ENCODE results near the gene IFITM5. TPM values are rescaled to one million over a fixed set of nuclear protein-coding genes. Genes with fewer than 3 reads are reported as not detected.

IFITM5 gene
- polyA plus RNA-seq, 4 donors: 0.18 to 0.49 (median 0.35) TPM; not detected in 1

GRCh38 chr11:297586-298405 is 1.5 kb downstream of the IFITM5 start:
- no peak for DNase-seq (ENCODE audit: low read depth in 4 of 4, low spot score in 3 of 4)

DNA sequence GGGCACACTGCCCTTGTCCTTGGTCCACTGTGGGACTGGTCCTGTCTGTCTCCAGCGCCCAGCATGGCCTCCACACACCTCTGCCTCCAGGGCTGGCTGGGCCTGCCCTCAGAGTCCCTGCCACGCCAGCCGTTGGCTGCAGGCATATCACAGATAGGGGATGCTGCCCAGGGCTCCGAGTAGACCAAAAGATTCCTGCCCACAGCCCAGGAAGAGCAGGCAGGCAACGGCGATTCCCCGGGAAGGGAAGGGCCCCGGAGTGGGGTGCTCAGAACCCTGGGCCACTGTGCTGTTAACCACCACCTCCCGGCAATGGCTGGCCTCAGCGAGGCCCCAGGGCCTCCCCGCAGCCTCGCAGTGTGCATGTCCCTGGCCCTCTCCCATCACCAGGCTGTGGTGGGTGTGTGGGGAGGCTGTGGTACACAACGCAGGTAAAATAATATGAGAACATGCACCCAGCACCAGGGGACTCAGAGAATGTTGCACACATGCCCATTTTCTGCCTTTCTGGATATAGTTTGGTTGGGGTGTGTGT is 2.2 kb downstream of the IFITM5 start:
- no peak for DNase-seq (ENCODE audit: low read depth in 4 of 4, low spot score in 3 of 4)

DNA sequence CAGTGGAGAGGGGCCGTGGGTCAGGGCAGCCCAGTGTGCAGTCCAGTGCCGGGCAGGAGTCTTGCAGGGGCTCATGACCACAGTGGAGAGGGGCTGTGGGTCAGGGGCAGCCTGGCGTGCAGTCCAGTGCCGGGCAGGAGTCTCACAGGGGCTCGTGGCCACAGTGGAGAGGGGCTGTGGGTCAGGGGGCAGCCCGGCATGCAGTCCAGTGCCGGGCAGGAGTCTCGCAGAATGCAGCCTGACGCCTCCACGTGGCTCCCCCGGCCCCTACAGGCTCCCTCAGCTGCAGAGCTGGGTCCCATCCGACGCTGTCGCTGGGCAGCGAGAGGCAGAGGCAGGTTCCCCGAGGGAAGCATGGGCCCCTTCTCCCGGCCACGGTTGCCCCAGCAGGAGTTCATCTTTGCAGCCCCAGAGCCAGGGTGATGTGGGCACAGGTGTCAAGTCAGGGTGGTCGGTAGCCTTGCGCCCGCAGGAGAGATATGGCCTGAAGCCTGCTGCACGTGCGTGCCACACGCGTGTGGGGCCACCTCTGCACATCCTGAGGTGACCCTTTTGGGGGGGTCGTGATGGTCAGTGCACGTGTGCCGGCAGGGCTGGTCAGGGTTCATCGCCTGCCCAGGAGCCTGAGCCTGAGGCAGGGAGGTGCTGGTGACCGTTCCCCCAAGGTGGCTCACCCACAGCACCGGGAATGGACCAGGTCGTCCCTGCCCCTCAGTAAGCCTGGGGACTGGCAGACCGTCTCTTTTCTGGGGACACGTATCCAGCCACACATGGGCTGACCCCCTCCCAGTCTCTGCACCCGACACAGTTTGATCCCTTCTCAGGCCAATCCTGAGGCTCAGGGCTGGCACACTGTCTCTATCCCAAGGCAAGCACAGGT is 2.9 kb downstream of the IFITM5 start:
- no peak for DNase-seq (ENCODE audit: low read depth in 4 of 4, low spot score in 3 of 4)

- DNase-seq (ENCODE audit: low read depth in 4 of 4, low spot score in 3 of 4): no peak
Measured at GRCh38 chr11:295351-296170, 3.8 kb downstream of the IFITM5 start.

- no peak for DNase-seq (ENCODE audit: low read depth in 4 of 4, low spot score in 3 of 4)
Measured at GRCh38 chr11:294780-295179, 4.5 kb downstream of the IFITM5 start.

DNA sequence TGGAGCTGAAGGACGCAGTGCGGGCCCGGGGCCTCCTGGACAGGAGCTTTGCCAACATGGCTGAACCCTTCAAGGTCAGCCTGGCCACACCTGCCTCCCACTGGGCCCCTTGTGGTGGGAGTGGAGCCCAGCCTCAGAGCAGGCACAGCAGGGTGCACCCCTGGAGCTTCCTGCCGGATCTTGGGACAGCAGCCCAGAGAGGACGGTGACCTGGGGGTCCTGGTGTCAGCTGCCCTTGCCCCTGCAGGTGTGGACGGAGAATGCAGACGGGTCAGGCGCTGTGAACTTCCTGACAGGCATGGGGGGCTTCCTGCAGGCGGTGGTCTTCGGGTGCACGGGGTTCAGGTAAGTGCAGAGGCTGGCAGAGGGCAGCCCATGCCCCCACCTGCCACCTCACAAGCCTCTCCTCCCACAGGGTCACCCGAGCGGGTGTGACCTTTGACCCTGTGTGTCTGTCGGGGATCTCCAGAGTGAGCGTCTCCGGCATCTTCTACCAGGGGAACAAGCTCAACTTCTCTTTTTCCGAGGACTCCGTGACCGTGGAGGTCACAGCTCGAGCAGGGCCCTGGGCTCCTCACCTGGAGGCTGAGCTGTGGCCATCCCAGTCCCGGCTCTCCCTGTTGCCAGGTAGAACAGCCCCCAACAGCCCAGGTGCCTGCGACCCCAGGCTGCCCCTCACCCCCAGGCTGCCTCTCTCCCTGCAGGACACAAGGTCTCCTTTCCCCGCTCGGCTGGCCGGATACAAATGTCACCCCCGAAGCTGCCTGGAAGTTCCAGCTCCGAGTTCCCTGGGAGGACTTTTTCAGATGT is 5.3 kb downstream of the IFITM5 start:
- DNase-seq (ENCODE audit: low read depth in 4 of 4, low spot score in 3 of 4): no peak

GRCh38 chr11:293271-293851 is 6.0 kb downstream of the IFITM5 start:
- no peak for DNase-seq (ENCODE audit: low read depth in 4 of 4, low spot score in 3 of 4)

GRCh38 chr11:292211-293121 is 6.9 kb downstream of the IFITM5 start:
- DNase-seq (ENCODE audit: low read depth in 4 of 4, low spot score in 3 of 4): no peak

GRCh38 chr11:291281-292210 is 7.8 kb downstream of the IFITM5 start:
- no peak for DNase-seq (ENCODE audit: low read depth in 4 of 4, low spot score in 3 of 4)

- no peak for DNase-seq (ENCODE audit: low read depth in 4 of 4, low spot score in 3 of 4)
Measured at GRCh38 chr11:290621-291231, 8.6 kb downstream of the IFITM5 start.

- DNase-seq (ENCODE audit: low read depth in 4 of 4, low spot score in 3 of 4): no peak
Measured at GRCh38 chr11:289712-290620, 9.4 kb downstream of the IFITM5 start.

DNA sequence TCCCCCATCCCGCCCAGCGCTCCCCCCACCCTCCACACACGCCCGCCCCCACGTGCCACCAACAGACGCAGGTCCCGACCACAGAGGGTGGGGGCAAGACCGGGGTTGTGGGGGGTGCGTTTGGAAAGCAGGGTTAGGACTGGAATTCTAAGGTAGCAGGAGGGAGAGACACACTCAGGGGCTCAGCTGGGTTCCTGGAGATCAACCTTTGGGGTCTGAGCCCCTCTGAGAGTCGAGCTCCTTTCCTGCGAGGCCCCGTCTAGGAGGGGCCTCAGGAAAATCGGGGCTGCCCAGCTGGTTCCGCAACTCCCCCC is 10.0 kb downstream of the IFITM5 start:
- DNase-seq (ENCODE audit: low read depth in 4 of 4, low spot score in 3 of 4): no peak

GRCh38 chr11:288478-289397 is 10.6 kb downstream of the IFITM5 start, which contains the start of gene PGGHG:
Gene PGGHG, plus strand, starts transcription at chr11:289126. Its CDS starts 691 bp downstream, at chr11:289817.
- DNase-seq (ENCODE audit: low read depth in 4 of 4, low spot score in 3 of 4): no peak

- no peak for DNase-seq (ENCODE audit: low read depth in 4 of 4, low spot score in 3 of 4)
Measured at GRCh38 chr11:287821-288477, 11.4 kb downstream of the IFITM5 start.
